HG02973 (cell line): ENCODE measurements around the gene FAM174B.

Experiments used
- ATAC-seq: cut with Tn5 transposase; IDR thresholded peaks from one replicate; pipeline ENCODE4 v1.9.1; 2021; ENCODE audit warnings: moderate library complexity; ENCODE audit not compliant: unreplicated experiment

The FAM174B gene

GRCh38 chr15:92574566-92574965 lies 81.0 kb downstream of the FAM174B start:
- ATAC-seq: no peak

GRCh38 chr15:92574161-92574560 lies 81.4 kb downstream of the FAM174B start:
- ATAC-seq: no peak

DNA sequence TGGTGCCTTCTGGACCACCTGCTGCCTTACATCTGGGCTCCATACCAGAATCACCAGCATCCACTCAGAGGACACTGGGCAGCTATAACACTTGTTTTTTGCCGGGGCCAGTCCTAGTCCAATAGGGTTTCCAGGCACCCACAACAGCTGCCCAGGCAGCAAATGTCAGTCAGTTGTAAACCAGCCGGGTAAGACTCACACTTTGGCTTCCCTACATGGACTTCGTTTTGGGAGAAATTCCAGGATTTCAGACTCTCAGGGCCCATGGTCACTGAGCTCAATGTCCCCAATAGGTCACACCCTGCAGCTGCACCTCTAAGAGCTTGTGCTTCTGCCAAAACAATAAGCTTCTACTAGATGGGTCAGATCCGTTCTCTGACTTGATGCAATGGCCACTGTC lies 83.8 kb downstream of the FAM174B start:
- no peak for ATAC-seq

- no peak for ATAC-seq
Measured at GRCh38 chr15:92570391-92570790, 85.2 kb downstream of the FAM174B start.

GRCh38 chr15:92569778-92570177 lies 85.8 kb downstream of the FAM174B start:
- ATAC-seq: no peak
